GM19324 (cell line): Measurements from ENCODE around the gene CXorf58.
A peak's percentile ranks its signal among the peaks of the same experiment; 100 is the strongest.
"Not testable (repeated sequence)": the region's sequence is repeated elsewhere in the genome, so short reads cannot be mapped to it uniquely, and the experiment has no call there.

Experiments used
- ATAC-seq: cut with Tn5 transposase; IDR thresholded peaks from one replicate; pipeline ENCODE4 v1.9.1; 2021; ENCODE audit warnings: mild to moderate bottlenecking, moderate library complexity; ENCODE audit not compliant: unreplicated experiment, low FRiP score

Gene CXorf58

DNA sequence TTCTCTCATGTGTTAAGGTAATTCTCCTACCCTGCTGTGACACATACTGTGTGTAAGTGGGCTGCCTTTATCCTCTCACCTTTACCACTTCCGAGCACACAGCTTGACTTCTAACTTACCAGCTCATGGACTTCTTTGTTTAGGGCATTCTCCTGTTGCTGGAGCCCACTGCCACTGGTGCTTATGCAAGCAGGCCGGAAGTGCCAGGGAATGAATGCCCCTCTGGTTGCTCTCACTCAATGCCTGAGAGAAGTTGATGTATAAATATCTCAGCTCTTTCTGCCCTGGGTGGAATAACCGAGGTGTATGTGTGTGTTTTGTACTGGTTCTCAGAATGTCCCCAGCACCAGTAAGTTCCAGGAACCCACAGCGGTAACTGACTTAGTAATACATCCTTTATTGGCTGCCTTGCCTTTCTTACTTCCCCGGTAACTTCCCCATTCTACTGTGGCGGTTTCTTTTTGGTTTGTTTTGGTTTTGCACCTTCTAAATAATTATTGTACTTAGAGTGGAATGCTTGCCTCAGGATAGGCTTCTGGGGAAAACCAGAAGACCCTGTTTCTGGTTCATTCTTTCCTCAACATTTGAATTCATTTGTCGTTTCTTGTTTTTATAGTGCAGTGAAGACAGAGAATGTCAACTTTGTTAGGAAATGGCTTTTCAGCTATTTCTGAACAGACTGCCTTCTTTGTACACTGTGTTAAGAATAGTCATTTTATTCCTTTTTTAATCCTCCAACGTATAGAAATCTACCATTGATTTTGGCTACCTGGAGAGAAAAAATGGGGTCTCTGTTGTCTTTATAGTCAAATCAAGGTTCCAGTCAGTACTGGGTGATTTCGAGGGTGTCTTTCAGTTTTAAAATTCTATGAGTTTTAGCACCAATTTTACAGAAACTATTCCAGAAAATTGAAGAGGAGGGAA is 45.4 kb downstream of the CXorf58 start:
- peak; percentile 88 for ATAC-seq

DNA sequence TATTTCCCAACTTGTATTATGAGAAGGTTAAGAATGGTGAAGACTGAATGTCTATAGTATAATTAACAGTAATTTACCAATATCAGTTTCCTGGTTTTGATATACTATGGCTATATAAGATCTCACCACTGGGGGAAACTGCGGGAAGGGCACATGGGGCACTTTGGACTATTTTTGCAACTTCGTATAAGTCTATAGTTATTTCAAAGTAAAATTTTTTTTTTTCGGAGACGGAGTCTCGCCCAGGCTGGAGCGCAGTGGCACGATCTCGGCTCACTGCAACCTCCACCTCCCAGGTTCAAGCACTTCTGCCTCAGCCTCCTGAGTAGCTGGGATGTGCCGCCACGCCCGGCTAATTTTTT is 46.1 kb downstream of the CXorf58 start:
- ATAC-seq, result no peak

DNA sequence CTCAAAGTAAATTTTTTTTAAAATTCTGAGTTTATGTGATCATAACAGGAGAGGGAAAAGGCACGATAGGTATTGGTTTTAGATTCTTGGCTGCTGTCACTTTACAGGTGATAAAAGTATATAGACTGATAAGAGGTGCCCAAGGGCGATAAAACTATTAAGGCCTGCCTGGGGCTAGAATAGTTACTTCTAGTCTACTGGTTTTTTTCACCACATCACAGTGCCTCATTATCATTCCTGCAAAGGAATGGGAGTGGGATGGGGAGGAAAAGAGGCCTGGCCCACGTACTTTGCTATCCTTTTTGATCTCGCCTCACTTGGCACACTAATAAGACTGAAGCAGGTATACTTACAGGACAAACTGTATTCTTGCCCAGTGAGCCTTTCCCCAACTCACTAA is 46.6 kb downstream of the CXorf58 start:
- no peak for ATAC-seq

DNA sequence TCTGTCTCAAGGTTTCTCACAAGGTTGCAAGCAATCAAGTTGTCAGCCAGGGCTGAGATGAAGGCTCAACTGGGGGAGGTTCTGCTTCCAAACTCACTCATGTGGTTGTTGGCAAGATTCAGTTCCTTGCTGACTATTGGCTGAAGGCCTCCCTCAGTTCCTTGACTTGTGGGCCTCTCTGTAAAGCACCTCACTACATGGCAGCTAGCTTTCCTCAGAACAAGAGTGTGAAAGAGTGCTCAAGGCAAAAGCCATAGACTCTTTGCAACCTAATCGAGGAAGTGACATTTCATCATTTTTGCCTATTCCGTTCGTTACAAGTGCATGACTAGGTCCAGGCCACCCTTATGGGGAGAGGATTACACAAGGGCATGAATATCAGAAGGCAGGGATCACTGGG is 52.0 kb downstream of the CXorf58 start:
- ATAC-seq, result no peak

DNA sequence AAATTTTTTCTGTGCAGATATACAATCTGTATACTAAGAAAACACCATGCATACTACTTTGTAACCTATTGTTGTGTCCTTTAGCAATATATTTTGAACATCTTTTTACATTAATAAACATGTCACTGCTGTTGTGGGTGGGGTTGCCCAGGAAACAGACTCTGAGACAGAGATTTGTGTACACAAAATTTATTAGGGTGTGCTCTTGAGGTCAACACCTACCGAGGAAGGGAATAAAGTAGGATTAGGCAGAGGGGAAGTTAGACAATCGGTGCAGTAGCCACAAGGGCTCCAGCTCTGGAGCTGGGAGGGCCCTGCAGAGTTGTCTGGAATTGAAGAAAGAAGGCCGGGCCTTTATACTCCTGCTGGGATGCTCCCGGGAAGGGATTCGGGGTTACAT is 56.4 kb downstream of the CXorf58 start:
- ATAC-seq, result no peak

DNA sequence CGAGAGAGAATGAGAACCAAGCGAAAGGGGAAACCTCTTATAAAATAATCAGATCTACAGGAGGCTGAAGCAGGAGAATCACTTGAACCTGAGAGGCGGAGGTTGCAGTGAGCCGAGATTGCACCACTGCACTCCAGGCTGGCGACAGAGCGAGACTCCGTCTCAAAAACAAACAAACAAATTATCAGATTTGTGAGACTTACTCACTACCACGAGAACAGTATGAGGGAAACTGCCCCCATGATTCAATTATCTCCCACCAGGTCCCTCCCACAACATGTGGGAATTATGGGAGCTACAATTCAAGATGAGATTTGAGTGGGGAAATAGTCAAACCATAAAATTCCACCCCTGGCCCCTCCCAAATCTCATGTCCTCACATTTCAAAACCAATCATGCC is 57.8 kb downstream of the CXorf58 start:
- not testable (repeated sequence) for ATAC-seq

DNA sequence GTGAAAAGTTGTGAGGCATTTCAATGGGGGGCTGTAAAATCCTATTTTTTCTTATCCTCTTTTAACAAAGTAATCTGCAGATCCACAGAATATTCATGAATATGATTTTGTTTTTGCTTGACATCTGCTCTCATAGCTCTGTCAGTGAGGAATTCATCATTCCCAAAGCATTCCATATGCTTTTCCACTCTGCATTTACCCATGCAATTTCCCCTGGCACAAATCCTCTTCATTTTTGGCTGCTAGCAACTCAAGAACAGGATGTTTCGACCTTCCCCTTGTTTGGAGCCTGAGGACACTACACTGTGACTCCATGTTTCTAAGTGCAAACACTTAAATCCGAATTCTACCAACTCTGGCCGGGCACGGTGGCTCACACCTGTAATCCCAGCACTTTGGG is 70.7 kb downstream of the CXorf58 start:
- ATAC-seq, result no peak

DNA sequence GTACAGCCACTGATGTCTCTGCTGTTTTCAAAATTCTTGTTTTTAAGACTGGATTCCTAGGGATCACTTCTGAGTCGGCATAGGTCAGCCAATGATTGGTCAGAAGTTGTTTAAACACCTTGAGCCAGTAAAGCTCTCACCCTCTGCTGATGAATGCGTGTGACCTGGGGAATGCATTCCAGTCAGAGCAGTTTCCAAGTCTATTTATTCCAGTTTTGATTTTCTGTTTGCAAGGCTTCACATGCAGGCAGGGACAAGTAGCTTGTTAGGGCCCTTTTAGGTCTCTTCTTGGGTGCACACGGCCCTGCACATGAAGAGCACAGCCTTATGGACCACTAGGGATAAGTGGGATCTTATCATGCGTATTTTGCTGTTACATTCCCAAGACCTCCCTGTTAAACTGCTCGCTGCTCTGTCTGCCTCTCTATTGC is 72.2 kb downstream of the CXorf58 start:
- ATAC-seq, result no peak

DNA sequence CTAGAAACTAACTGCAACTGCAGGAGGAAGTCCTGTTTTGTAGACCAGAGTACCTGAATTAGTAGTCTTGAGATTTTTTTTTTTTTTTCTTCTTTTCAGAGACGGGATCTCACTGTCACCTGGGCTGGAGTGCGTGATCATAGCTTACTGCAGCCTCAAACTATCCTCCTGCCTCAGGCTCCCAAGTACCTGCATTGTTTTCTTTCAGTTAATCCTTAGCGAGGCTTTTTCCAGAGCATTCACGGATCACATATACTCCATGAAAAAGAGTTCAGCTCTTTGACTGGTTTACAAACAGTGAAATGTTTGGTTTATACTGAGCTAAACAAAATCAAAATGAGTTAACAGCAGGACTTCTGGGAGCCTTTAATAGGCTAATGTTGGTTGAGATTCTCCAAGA is 73.4 kb downstream of the CXorf58 start:
- ATAC-seq, result no peak

DNA sequence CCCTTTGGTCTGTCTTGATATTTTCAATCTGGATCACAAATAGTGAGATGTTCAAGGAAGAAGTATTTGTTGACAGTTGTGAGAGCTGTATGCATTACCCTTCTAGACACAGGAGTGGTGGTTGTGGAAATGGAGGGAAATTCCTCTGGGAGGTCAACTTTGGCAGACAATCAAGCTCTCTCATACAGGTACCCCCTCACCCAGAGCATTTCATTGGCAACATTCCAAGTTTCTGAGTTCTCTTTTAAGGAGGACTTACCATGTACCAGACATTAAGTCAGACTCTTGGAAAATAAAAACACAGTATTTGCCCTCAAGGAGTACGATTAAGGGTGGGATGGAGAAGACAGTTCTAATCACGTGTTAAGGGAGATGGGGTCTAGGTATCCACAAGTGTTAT is 73.9 kb downstream of the CXorf58 start:
- ATAC-seq, result no peak

DNA sequence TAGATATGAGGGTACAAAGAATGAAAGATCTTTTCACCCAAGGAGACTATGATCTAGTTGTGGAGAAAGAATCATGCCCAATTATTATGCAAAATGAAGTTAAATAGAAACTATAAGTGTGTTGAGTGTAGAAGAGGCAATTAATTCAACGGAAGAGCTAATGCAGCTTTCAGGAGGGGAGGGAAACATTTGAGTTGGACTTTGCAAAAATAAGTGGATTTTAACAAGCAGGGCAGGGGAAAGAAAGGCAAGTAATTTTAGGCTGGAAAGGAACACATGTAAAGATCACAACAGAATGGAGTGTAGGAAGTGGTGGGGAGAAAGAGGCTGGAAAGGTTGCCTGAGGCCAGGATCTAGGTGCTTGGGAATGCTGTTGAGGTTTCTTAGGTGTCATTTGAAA is 75.1 kb downstream of the CXorf58 start:
- ATAC-seq, result no peak
